CD4-positive, CD25-positive, alpha-beta regulatory T cell (primary cell): Measurements from ENCODE around the gene CA9. TPM values are rescaled to one million over a fixed set of nuclear protein-coding genes. Genes with fewer than 3 reads are reported as not detected.

Experiments
- ATAC-seq, 2 donors: fragments of 150-1000 bp; cut with Tn5 transposase; one replicate each; pipeline ENCODE4 v1.10.0; 2021; ENCODE audit warnings: low read depth in 2 of 2, moderate number of reproducible peaks in 2 of 2, moderate library complexity in 1 of 2
- DNase-seq, 3 donors: peaks; one replicate each; pipeline versions ENCODE4 v3.0.0 to v3.0.0-alpha.2; 2012 to 2022; ENCODE audit warnings: mixed read lengths in 1 of 3
- H3K27ac ChIP-seq: one replicate; pipeline ENCODE4 v1.7.0; 2013; ENCODE audit warnings: mild to moderate bottlenecking, low read length; ENCODE audit not compliant: insufficient read depth, poor library complexity, severe bottlenecking
- H3K27me3 ChIP-seq: one replicate; pipeline ENCODE4 v1.7.0; 2013; ENCODE audit warnings: low read length; ENCODE audit not compliant: control insufficient read depth, insufficient read depth
- H3K36me3 ChIP-seq: one replicate; pipeline ENCODE4 v1.7.0; 2013; ENCODE audit warnings: mild to moderate bottlenecking, low read length, moderate library complexity; ENCODE audit not compliant: control insufficient read depth, insufficient read depth
- H3K4me1 ChIP-seq: 2 replicates; pipeline ENCODE4 v1.7.0; 2013; ENCODE audit warnings: mild to moderate bottlenecking, low read length; ENCODE audit not compliant: insufficient read depth, control insufficient read depth, poor library complexity, severe bottlenecking
- H3K4me3 ChIP-seq: one replicate; pipeline ENCODE4 v1.7.0; 2013; ENCODE audit warnings: low read depth, mild to moderate bottlenecking, low read length, moderate library complexity
- H3K9me3 ChIP-seq, 2 experiments: 1 replicate in 1 of 2; 2 replicates in 1 of 2; pipeline ENCODE4 v1.7.0; 2013; ENCODE audit warnings: low read length in 2 of 2, mild to moderate bottlenecking in 1 of 2, moderate library complexity in 1 of 2; ENCODE audit not compliant: control insufficient read depth in 2 of 2
- H3K27ac Mint-ChIP-seq, 3 donors: one replicate each; pipeline ENCODE4 v1.8.0; 2020 to 2022; ENCODE audit warnings: mild to moderate bottlenecking in 3 of 3, mixed read lengths in 3 of 3, moderate library complexity in 2 of 3
- H3K27me3 Mint-ChIP-seq: one replicate; pipeline ENCODE4 v1.8.0; 2022; ENCODE audit warnings: mild to moderate bottlenecking, mixed read lengths
- H3K36me3 Mint-ChIP-seq: one replicate; pipeline ENCODE4 v1.8.0; 2020; ENCODE audit warnings: mixed read lengths
- H3K4me1 Mint-ChIP-seq, 4 donors: one replicate each; pipeline ENCODE4 v1.8.0; 2020 to 2022; ENCODE audit warnings: mixed read lengths in 4 of 4, mild to moderate bottlenecking in 1 of 4
- H3K4me3 Mint-ChIP-seq, 4 donors: one replicate each; pipeline ENCODE4 v1.8.0; 2020 to 2022; ENCODE audit warnings: mild to moderate bottlenecking in 4 of 4, mixed read lengths in 4 of 4, moderate library complexity in 3 of 4
- H3K9me3 Mint-ChIP-seq, 7 donors: one replicate each; pipeline ENCODE4 v1.8.0; 2020 to 2022; ENCODE audit warnings: mixed read lengths in 7 of 7, mild to moderate bottlenecking in 3 of 7, moderate library complexity in 2 of 7
- polyA plus RNA-seq, 4 donors: library from polyadenylated mRNA; unstranded; fragments of 300-500 nt; fragmentation: Illumina TruSeq; gene quantifications; one replicate each; pipeline ENCODE4 v1.2.3, GENCODE V29; 2021
- total RNA-seq: library from RNA; stranded (reverse); gene quantifications from one replicate; pipeline ENCODE4 v1.2.3, GENCODE V29; 2022

Gene CA9
- total and polyA plus RNA-seq, 5 donors from 2014 or later: 0.48 TPM; not detected in 4

DNA sequence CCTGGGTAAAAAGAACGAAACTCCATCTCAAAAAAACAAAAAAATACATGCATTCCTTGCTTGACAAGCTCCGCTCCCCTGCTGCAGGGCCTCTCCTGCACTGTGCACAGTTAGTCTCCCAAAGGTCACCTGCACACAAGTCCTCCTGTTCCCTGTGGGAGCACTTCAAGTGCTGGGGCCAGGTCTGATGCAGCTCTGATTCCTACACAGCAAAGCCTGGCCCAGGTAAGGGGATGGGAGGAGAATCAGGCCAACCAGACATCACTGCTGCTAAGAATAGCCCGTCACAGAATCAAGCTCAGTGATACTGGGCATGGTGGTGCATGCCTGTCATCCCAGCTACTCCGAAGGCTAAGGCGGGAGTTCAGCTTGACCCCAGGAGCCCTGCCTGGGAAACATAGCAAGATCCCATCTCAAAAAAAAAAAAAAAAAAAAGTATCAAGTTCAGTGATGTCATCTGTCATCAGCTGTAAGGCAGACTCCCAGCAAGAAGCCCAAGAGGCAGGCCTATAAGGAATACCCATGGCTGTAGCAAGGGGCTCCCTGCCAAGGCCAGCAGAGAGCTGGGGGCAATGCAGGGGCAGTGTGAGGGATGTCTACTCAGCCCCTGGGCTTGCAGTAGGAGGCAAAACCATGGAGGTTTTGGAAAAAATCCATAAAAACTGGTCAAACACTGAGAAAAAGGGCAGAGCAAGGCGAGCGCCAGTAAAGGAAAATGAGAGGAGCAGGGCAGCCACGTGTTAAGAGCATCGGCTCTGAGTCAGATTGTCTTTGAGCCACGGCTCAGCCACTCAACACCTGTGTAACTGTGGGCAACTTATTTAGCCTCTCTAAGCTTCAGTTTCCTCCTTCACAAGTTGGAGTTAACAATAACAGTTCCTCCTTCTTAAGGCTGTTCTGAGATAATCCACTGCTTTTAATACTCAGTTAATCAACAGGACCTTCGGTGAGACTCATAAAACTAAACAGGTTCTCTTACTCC, 12.8 kb downstream of the CA9 start:
- H3K36me3 Mint-ChIP-seq: no peaks in the 10 kb centered on the region
- no peak overlapping the region for H3K27ac ChIP-seq
- H3K4me3 ChIP-seq: no peak overlapping the region
- peaks cover 2 to 19% (median 7%) of the 10 kb centered on the region in 4 donors for H3K4me1 Mint-ChIP-seq
- ATAC-seq (no peak), DNase-seq (no peak)
- no peaks in the 10 kb centered on the region for H3K9me3 Mint-ChIP-seq
- peaks cover 15% of the 10 kb centered on the region for H3K4me1 ChIP-seq
- H3K27ac Mint-ChIP-seq: no peak overlapping the region
- no peaks in the 10 kb centered on the region for H3K9me3 ChIP-seq
- no peaks in the 10 kb centered on the region for H3K27me3 ChIP-seq
- no peaks in the 10 kb centered on the region for H3K36me3 ChIP-seq
- H3K27me3 Mint-ChIP-seq: no peaks in the 10 kb centered on the region
- peak overlapping the region in 1 of 4 donors; percentile 15 for H3K4me3 Mint-ChIP-seq

DNA sequence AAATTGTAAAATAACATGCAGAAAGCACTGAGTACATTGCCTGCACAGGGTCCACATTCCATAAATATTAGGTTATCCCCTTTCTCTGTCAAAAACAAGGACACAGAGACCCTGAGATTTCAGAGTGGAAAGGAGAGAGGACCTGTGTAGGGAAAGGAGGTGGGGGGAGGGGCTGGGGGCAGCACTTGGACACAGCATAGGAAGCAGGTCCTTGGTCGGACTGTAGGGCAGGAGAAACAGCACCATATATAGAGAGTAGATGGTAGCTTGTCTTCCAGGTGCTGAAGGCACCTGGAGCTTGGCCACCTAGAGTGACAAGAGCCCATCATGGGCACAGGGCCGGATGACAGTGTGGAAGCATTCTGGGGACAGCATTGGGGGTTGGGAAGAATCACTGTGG, 13.6 kb downstream of the CA9 start:
- Histone ChIP-seq H3K27ac (no peak overlapping the region), H3K4me3 (no peak overlapping the region), H3K9me3 (no peaks in the 10 kb centered on the region), H3K4me1 (peaks cover 18% of the 10 kb centered on the region), H3K36me3 (no peaks in the 10 kb centered on the region), H3K27me3 (no peaks in the 10 kb centered on the region)
- Mint-ChIP-seq H3K4me3 (peak overlapping the region in 3 of 4 donors; percentile 50 to 71 (median 68)), H3K27me3 (no peaks in the 10 kb centered on the region), H3K36me3 (no peaks in the 10 kb centered on the region), H3K27ac (peak overlapping the region; percentile 13 to 91 (median 49)), H3K4me1 (peaks cover 2 to 26% (median 11%) of the 10 kb centered on the region in 4 donors), H3K9me3 (no peaks in the 10 kb centered on the region)
- ATAC-seq (no peak), DNase-seq (no peak)

DNA sequence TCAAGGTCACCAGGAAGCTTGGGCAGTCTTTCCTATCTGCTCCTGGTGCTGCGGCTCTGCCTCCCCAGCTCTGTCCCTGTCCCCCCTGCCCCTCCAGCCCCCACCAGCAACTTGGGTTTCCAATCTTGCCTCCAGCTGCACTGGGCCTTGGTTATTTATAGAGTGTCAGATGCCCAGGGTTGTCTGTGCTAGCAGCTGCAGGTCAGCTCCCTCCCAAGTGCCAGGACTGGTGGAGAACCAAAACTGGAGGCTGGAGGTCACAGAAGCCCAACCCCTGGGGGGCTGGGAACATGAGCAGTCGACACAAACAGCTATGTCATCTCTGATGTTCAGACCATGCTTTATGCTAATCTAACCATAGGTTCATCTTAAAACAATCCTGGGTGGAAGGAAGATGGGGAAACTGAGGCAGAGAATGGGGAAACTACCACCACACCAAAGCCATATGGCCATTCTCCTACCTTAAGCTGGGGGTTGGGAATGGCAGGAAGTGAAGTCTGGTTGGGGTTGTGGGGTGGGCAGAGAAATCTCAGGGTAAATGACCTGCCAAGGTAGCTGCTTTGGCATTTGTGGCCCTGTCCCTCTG, 14.3 kb downstream of the CA9 start:
- Mint-ChIP-seq H3K27ac (peak overlapping the region in 2 of 3 donors; percentile 34 to 62), H3K4me3 (peak overlapping the region in 3 of 4 donors; percentile 18 to 50 (median 35)), H3K9me3 (no peaks in the 10 kb centered on the region), H3K4me1 (peaks cover 2 to 26% (median 11%) of the 10 kb centered on the region in 4 donors), H3K36me3 (no peaks in the 10 kb centered on the region), H3K27me3 (no peaks in the 10 kb centered on the region)
- DNase-seq (no peak), ATAC-seq (no peak)
- no peak overlapping the region for H3K27ac ChIP-seq
- no peak overlapping the region for H3K4me3 ChIP-seq
- H3K27me3 ChIP-seq: no peaks in the 10 kb centered on the region
- no peaks in the 10 kb centered on the region for H3K36me3 ChIP-seq
- H3K4me1 ChIP-seq: peaks cover 18% of the 10 kb centered on the region
- no peaks in the 10 kb centered on the region for H3K9me3 ChIP-seq

DNA sequence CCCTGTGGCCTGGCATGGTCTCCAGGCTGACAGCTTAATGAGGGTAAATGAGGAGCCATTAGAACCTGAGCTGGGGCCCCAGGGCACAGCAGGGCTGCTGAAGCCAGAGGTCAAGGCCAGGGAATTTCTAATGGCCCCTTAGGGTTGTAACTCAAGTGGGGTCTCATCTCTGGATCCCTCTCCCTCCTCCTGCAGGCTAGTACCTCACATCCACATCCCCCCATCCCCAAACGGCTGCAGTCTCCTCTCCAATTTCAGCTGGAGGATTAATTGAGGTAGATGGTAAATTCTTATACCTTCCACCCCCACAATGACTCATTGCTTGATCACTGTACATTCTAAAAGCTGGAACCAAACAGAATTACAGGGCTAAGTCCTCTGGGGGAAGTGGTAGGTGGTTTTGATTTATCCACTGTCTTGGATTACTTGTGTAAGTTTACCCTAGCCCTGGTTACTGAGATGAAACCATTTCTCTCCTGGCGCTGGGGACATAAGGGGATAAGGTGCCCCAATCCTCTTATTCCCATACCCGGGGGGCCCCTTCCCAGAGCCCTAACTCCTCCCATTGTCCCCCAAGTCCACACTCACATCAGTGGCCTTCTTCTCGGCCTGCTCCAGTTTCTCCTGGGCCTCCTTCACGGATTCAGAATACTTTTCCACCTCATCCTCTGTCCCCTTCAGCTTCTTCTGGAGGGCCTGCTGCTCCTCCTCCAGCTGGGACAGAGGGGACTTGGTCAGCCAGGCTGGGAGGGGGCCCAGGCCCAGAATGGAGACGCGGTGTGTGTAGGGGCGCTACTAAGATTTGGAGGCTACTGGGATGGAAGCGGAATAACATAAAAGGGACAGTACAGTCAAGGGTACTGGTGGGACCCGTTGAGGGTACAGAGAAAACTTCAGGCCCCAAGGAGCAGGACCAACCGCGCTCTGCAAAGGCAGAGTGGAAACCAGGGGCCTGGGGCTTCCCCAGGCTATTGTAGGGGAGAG, 15.1 kb downstream of the CA9 start:
- no peak overlapping the region for H3K4me3 ChIP-seq
- H3K27ac ChIP-seq: no peak overlapping the region
- DNase-seq (peak in 1 of 3 donors; percentile 36), ATAC-seq (peak; percentile 37 to 65)
- Mint-ChIP-seq H3K4me1 (peaks cover 2 to 26% (median 11%) of the 10 kb centered on the region in 4 donors), H3K9me3 (no peaks in the 10 kb centered on the region), H3K4me3 (peak overlapping the region; percentile 50 to 91 (median 84)), H3K36me3 (no peaks in the 10 kb centered on the region), H3K27me3 (no peaks in the 10 kb centered on the region), H3K27ac (peak overlapping the region in 2 of 3 donors; percentile 62 to 89)
- peaks cover 18% of the 10 kb centered on the region for H3K4me1 ChIP-seq
- no peaks in the 10 kb centered on the region for H3K27me3 ChIP-seq
- no peaks in the 10 kb centered on the region for H3K9me3 ChIP-seq
- no peaks in the 10 kb centered on the region for H3K36me3 ChIP-seq

DNA sequence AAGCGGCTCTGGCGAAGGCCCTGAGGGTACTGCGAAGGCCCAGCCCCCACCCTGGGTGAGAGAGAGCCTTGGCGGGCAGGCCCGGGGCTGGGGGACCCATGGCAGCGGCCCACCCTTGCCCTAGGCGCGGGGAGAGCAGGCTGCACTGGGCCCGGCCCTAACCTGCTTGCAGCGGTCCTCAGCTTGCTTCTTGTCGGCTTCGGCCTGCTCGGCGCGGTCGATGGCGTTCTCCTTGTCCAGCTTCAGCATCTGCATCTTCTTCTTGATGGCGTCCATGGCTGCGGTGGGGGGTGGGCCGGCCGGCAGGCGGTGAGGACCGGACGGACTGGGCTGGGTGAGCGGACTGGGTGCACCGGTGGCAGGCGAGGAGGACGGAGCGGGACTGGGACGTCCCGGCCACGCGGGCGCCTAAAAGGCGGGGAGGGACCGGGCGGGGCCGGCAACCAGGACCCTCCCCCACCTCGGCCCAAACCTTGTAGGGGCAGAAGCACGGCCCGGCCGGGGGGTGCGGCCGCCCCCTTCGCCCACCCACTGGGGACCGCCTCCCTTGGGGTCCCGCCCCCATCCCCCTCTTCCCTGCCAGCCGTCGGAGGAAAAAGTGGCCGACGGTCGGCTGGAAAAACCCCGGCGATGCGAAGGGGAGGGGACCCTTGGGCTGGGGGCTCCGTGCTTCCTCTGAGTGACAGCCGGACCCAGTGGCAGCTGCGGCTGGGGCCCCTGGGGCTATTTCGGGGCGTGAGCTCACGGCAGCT, 16.0 kb downstream of the CA9 start, which contains the start of gene TPM2:
Gene TPM2, minus strand, starts transcription at position 384 of the 752 bp plus-strand sequence. Its CDS starts 108 bp downstream, at position 276.
- no peaks in the 10 kb centered on the region for H3K9me3 ChIP-seq
- ATAC-seq (no peak), DNase-seq (no peak)
- H3K9me3 Mint-ChIP-seq: no peaks in the 10 kb centered on the region
- peak within 1 kb of the TSS; percentile 86 to 97 (median 92) for H3K4me3 Mint-ChIP-seq
- H3K4me1 ChIP-seq: peaks cover 18% of the 10 kb centered on the region
- H3K4me3 ChIP-seq: peak within 1 kb of the TSS; percentile 55
- peaks cover 2 to 26% (median 11%) of the 10 kb centered on the region in 4 donors for H3K4me1 Mint-ChIP-seq
- H3K27me3 ChIP-seq: no peaks in the 10 kb centered on the region
- H3K27ac Mint-ChIP-seq: peak within 1 kb of the TSS; percentile 78 to 93 (median 89)
- no peaks in the 10 kb centered on the region for H3K36me3 Mint-ChIP-seq
- peak within 1 kb of the TSS; percentile 47 for H3K27ac ChIP-seq
- H3K27me3 Mint-ChIP-seq: no peaks in the 10 kb centered on the region
- H3K36me3 ChIP-seq: no peaks in the 10 kb centered on the region

DNA sequence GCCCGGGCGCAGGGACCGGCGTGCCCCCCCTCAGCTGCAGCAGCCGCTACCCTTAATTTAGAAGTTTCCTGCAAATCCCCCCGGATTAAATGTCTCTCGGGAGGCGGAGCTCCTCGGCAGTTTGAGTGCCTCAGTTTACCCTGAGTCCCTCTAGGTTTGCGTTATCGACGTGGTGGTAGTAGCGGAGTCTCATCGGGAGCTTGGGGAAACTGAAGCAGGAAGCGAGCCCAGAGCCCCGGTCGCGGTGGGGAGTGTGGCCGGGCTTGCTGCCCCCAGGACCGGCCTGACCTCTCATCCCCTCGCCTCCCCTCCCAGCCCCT, 16.5 kb downstream of the CA9 start:
- Mint-ChIP-seq H3K27me3 (no peaks in the 10 kb centered on the region), H3K27ac (no peak overlapping the region)
- no peak for ATAC-seq

More for the DNA sequence above, 16.5 kb downstream of the CA9 start:
- peak in 1 of 3 donors; percentile 15 for DNase-seq
- Mint-ChIP-seq H3K4me1 (peaks cover 2 to 26% (median 11%) of the 10 kb centered on the region in 4 donors), H3K4me3 (peak overlapping the region; percentile 58 to 92 (median 84)), H3K9me3 (no peaks in the 10 kb centered on the region), H3K36me3 (no peaks in the 10 kb centered on the region)
- Histone ChIP-seq H3K4me3 (peak overlapping the region; percentile 55), H3K9me3 (no peaks in the 10 kb centered on the region), H3K27me3 (no peaks in the 10 kb centered on the region), H3K36me3 (no peaks in the 10 kb centered on the region), H3K27ac (no peak overlapping the region), H3K4me1 (peaks cover 18% of the 10 kb centered on the region)
